A549 (cell line): Measurements from ENCODE around the gene CNTN5. TPM values are rescaled to one million over a fixed set of nuclear protein-coding genes. Genes with fewer than 3 reads are reported as not detected.

Experiments
- ATAC-seq, 2 experiments: fragments of 200-7000 bp in 1 of 2; fragments of >200 bp in 1 of 2; cut with Nextera tagmentation in 1 of 2; cut with Tn5 transposase in 1 of 2; 3 replicates each; pipeline versions ENCODE4 v1.8.0 to v1.9.1; 2018 to 2020; ENCODE audit warnings: mild to moderate bottlenecking in 1 of 2, moderate library complexity in 1 of 2
- CTCF ChIA-PET: fragments of 300-600 bp; sonication (Branson Sonifier 250); formaldehyde crosslinking; extraction: SDS; loops from one replicate; lab custom pipeline; 2021; ENCODE audit warnings: antibody characterized with exemption, inconsistent platforms; lab: Yijun Ruan, JAX
- POLR2A ChIA-PET: fragments of 350-600 bp; formaldehyde crosslinking; extraction: SDS; loops from one replicate; lab custom pipeline; 2021; ENCODE audit warnings: antibody characterized with exemption, inconsistent platforms; lab: Yijun Ruan, JAX
- DNase-seq, 2 experiments: peaks; one replicate each; pipeline versions ENCODE4 v3.0.0 to v3.0.0-alpha.2; 2011 to 2016; ENCODE audit warnings: low read depth in 1 of 2, low spot score in 1 of 2
- FAIRE-seq: peaks from 2 replicates; lab custom pipeline; 2011; peaks lifted over from hg19 to GRCh38; lab: Jason Lieb, UNC
- H3K27ac ChIP-seq, 2 experiments: fragments of >200 bp; sonication (Bioruptor Twin); formaldehyde crosslinking; 3 replicates each; pipeline ENCODE4 v1.5.1; 2016 to 2017
- H3K4me1 ChIP-seq: fragments of >200 bp; sonication (Bioruptor Twin); formaldehyde crosslinking; 3 replicates; pipeline ENCODE4 v1.6.1; 2016
- H3K4me2 ChIP-seq: fragments of >200 bp; sonication (Bioruptor Twin); formaldehyde crosslinking; 3 replicates; pipeline ENCODE4 v1.6.1; 2016
- H3K4me3 ChIP-seq: fragments of >200 bp; sonication (Bioruptor Twin); formaldehyde crosslinking; 3 replicates; pipeline ENCODE4 v1.5.1; 2016
- H3K9me3 ChIP-seq: fragments of >200 bp; sonication (Bioruptor Twin); formaldehyde crosslinking; 3 replicates; pipeline ENCODE4 v1.6.1; 2016
- BHLHE40 ChIP-seq: IDR thresholded peaks from 2 replicates; pipeline ENCODE4 v1.6.1; 2012; ENCODE audit warnings: low read depth, low read length, inconsistent platforms
- CBX2 ChIP-seq: fragments of 200-600 bp; sonication (generic); IDR thresholded peaks from 2 replicates; pipeline ENCODE4 v1.6.1; 2016; ENCODE audit warnings: low read depth, mild to moderate bottlenecking, borderline replicate concordance
- EHMT2 ChIP-seq: fragments of 200-600 bp; sonication (generic); IDR thresholded peaks from 2 replicates; pipeline ENCODE4 v1.6.1; 2016; ENCODE audit warnings: antibody characterized with exemption, low read depth, mild to moderate bottlenecking, moderate library complexity
- EP300 ChIP-seq, 2 experiments: fragments of >200 bp; sonication (Bioruptor Twin); formaldehyde crosslinking; IDR thresholded peaks; 2 replicates in 1 of 2; 3 replicates in 1 of 2; pipeline ENCODE4 v1.6.1; 2016 to 2017
- ESRRA ChIP-seq: fragments of 150-350 bp; IDR thresholded peaks from 2 replicates; pipeline ENCODE4 v1.6.1; 2014; ENCODE audit warnings: mild to moderate bottlenecking, low read length, borderline replicate concordance
- FOXS1 ChIP-seq: fragments of 250-450 bp; sonication (Bioruptor Pico); IDR thresholded peaks from 2 replicates; pipeline ENCODE4 v1.5.0; 2020; ENCODE audit warnings: mild to moderate bottlenecking, moderate library complexity
- HEYL ChIP-seq: fragments of 250-450 bp; sonication (Bioruptor Pico); IDR thresholded peaks from 2 replicates; pipeline ENCODE4 v1.8.0; 2021; ENCODE audit warnings: mild to moderate bottlenecking, moderate library complexity
- HOXA7 ChIP-seq: fragments of 250-450 bp; sonication (Bioruptor Pico); IDR thresholded peaks from 2 replicates; pipeline ENCODE4 v1.5.0; 2020; ENCODE audit warnings: mild to moderate bottlenecking, moderate library complexity
- JUNB ChIP-seq: fragments of >200 bp; sonication (Bioruptor Twin); formaldehyde crosslinking; IDR thresholded peaks from 2 replicates; pipeline ENCODE4 v1.6.1; 2016
- KDM5A ChIP-seq: fragments of 200-600 bp; sonication (generic); IDR thresholded peaks from 2 replicates; pipeline ENCODE4 v1.6.1; 2016; ENCODE audit warnings: antibody characterized with exemption, mild to moderate bottlenecking
- MAFK ChIP-seq: fragments of 450-650 bp; IDR thresholded peaks from 2 replicates; pipeline ENCODE4 v1.6.1; 2014; ENCODE audit not compliant: partially characterized antibody
- MYC ChIP-seq: IDR thresholded peaks from 2 replicates; pipeline ENCODE4 v1.6.1; 2012; ENCODE audit warnings: mild to moderate bottlenecking, inconsistent platforms, low read length, improper control_type of control experiment, borderline replicate concordance
- NFE2L2 ChIP-seq: fragments of 150-350 bp; conservative IDR thresholded peaks from 2 replicates; pipeline ENCODE4 v1.6.1; 2014; ENCODE audit warnings: low read length
- NR3C1 ChIP-seq: fragments of >200 bp; sonication (Bioruptor Twin); formaldehyde crosslinking; IDR thresholded peaks from 3 replicates; pipeline ENCODE4 v1.6.1; 2017
- POLR2A ChIP-seq: IDR thresholded peaks from 2 replicates; pipeline ENCODE4 v1.6.1; 2012; ENCODE audit warnings: mild to moderate bottlenecking, low read length
- POLR2AphosphoS2 ChIP-seq: conservative IDR thresholded peaks from 2 replicates; pipeline ENCODE4 v1.6.1; 2012; ENCODE audit warnings: low read length, improper control_type of control experiment, inconsistent platforms
- RAD21 ChIP-seq, 2 experiments: fragments of >200 bp in 1 of 2; sonication (Bioruptor Twin) in 1 of 2; formaldehyde crosslinking in 1 of 2; IDR thresholded peaks in 1 of 2; conservative IDR thresholded peaks in 1 of 2; 2 replicates in 1 of 2; 3 replicates in 1 of 2; pipeline ENCODE4 v1.6.1; 2012 to 2018; ENCODE audit warnings: inconsistent platforms in 1 of 2
- RFX5 ChIP-seq: fragments of 450-650 bp; IDR thresholded peaks from 2 replicates; pipeline ENCODE4 v1.7.1; 2014; ENCODE audit warnings: antibody characterized with exemption, mild to moderate bottlenecking, moderate library complexity
- RNF2 ChIP-seq: fragments of 200-600 bp; sonication (generic); IDR thresholded peaks from 2 replicates; pipeline ENCODE4 v1.6.1; 2016; ENCODE audit warnings: low read depth, mild to moderate bottlenecking, antibody characterized with exemption, moderate library complexity, borderline replicate concordance
- SMC3 ChIP-seq: fragments of >200 bp; sonication (Bioruptor Twin); formaldehyde crosslinking; IDR thresholded peaks from 3 replicates; pipeline ENCODE4 v1.6.1; 2018; ENCODE audit warnings: inconsistent platforms
- TP53 ChIP-seq: fragments of 250-450 bp; sonication (Bioruptor Pico); IDR thresholded peaks from 2 replicates; pipeline ENCODE4 v1.5.0; 2021; ENCODE audit warnings: mild to moderate bottlenecking, moderate library complexity
- USF2 ChIP-seq: fragments of 450-650 bp; IDR thresholded peaks from 2 replicates; pipeline ENCODE4 v1.6.1; 2014; ENCODE audit warnings: antibody characterized with exemption
- ZC3H11A ChIP-seq: fragments of 450-650 bp; IDR thresholded peaks from 2 replicates; pipeline ENCODE4 v1.6.1; 2014; ENCODE audit warnings: antibody characterized with exemption, mild to moderate bottlenecking
- ZSCAN20 ChIP-seq: fragments of 250-450 bp; sonication (Bioruptor Pico); IDR thresholded peaks from 2 replicates; pipeline ENCODE4 v1.8.0; 2022; ENCODE audit warnings: mild to moderate bottlenecking, moderate library complexity
- WGBS: methylation state at CpG from one replicate; pipeline ENCODE4 v1.1.6; 2017; ENCODE audit errors: missing lambda C conversion rate; 5-methylcytosine and 5-hydroxymethylcytosine counted together
- polyA plus RNA-seq, 4 experiments: library from polyadenylated mRNA; depleted of rRNA in 3 of 4; stranded (reverse); fragments of >200 nt; fragmentation: RNase III in 1 of 4; extraction: RNeasy Plus Mini Kit Qiagen cat#74134 plus additional on column Dnase treatment in 1 of 4; gene quantifications; 2 replicates in 3 of 4; 3 replicates in 1 of 4; pipeline ENCODE4 v1.2.3, GENCODE V29; 2011 to 2017
- TF ChIP-seq, protein P1 (sequence below): fragments of 250-450 bp; sonication (Bioruptor Pico); IDR thresholded peaks from 2 replicates; pipeline ENCODE4 v1.5.0; 2021; ENCODE audit warnings: mild to moderate bottlenecking, moderate library complexity, borderline replicate concordance
- TF ChIP-seq, protein P2 (sequence below): fragments of 250-450 bp; sonication (Bioruptor Pico); IDR thresholded peaks from 2 replicates; pipeline ENCODE4 v1.5.0; 2020; ENCODE audit warnings: low read depth, mild to moderate bottlenecking, moderate library complexity
- TF ChIP-seq, protein P3 (sequence below): IDR thresholded peaks from 2 replicates; pipeline ENCODE4 v1.6.1; 2012
- TF ChIP-seq, protein P4 (sequence below): fragments of >200 bp; sonication (Bioruptor Twin); formaldehyde crosslinking; IDR thresholded peaks from 3 replicates; pipeline ENCODE4 v1.5.1; 2016
- TF ChIP-seq, protein P5 (sequence below): IDR thresholded peaks from 2 replicates; pipeline ENCODE4 v1.6.1; 2012

CNTN5 gene
- polyA plus RNA-seq, 2 of the 4 experiments (the other 2 are of a cell fraction), result 0.08 TPM; not detected in 1

GRCh38 chr11:99865951-99866350 is 845.2 kb downstream of the CNTN5 start:
- 0% methylated on average over 2 of the region's 2 CpGs for WGBS
- CTCF ChIA-PET, result no interaction called here
- no peak for ATAC-seq

DNA sequence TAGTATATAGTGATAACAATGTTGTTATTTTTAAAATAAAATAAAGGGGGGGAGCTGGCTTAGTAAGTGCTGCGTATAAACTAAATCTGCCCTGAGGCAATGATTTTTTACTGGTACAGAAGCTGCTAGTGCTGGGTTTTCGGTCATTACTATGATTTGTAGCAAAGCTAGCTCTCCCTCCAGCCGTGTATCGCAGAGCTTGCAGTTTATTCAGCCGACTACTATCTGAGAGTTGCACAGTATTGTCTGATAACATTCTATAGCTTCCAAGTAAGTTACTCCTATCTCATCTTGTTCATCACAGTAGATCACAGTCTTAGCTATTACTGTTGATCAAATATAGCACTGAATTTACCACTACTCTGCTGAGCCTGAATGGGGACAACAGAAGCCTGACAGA is 860.9 kb downstream of the CNTN5 start:
- H3K4me2 ChIP-seq, result no peak overlapping the region
- CTCF ChIA-PET, result no interaction called here
- ATAC-seq, result no peak
- no peak overlapping the region for H3K27ac ChIP-seq
- FAIRE-seq, result no peak
- WGBS, result 44% methylated on average over 5 of the region's 5 CpGs
- DNase-seq, result no peak
- no peak overlapping the region for H3K4me3 ChIP-seq
- TF ChIP-seq, protein P1, sequence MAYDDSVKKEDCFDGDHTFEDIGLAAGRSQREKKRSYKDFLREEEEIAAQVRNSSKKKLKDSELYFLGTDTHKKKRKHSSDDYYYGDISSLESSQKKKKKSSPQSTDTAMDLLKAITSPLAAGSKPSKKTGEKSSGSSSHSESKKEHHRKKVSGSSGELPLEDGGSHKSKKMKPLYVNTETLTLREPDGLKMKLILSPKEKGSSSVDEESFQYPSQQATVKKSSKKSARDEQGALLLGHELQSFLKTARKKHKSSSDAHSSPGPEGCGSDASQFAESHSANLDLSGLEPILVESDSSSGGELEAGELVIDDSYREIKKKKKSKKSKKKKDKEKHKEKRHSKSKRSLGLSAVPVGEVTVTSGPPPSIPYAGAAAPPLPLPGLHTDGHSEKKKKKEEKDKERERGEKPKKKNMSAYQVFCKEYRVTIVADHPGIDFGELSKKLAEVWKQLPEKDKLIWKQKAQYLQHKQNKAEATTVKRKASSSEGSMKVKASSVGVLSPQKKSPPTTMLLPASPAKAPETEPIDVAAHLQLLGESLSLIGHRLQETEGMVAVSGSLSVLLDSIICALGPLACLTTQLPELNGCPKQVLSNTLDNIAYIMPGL (CRISPR knock-in tag), result no peak
- TF ChIP-seq ZSCAN20, result no peak
- no peak for TF ChIP-seq EHMT2
- TF ChIP-seq, protein P2, sequence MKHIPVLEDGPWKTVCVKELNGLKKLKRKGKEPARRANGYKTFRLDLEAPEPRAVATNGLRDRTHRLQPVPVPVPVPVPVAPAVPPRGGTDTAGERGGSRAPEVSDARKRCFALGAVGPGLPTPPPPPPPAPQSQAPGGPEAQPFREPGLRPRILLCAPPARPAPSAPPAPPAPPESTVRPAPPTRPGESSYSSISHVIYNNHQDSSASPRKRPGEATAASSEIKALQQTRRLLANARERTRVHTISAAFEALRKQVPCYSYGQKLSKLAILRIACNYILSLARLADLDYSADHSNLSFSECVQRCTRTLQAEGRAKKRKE (CRISPR knock-in tag), result no peak
- TF ChIP-seq ZC3H11A, result no peak
- TF ChIP-seq HOXA7 (CRISPR knock-in tag), result no peak
- no peak for TF ChIP-seq BHLHE40
- no peak for TF ChIP-seq KDM5A
- no peak for TF ChIP-seq EP300 (IDR thresholded peaks at IDR 0.05)
- no peak for TF ChIP-seq POLR2A
- no peak for TF ChIP-seq USF2
- no peak for TF ChIP-seq MAFK
- TF ChIP-seq NFE2L2, result no peak
- TF ChIP-seq NR3C1, result no peak
- no peak for TF ChIP-seq RAD21 (conservative IDR thresholded peaks at IDR 0.05 in 1 of 2, IDR thresholded peaks at IDR 0.05 in 1 of 2)
- TF ChIP-seq POLR2AphosphoS2, result no peak
- TF ChIP-seq FOXS1, result no peak
- H3K4me1 ChIP-seq, result no peaks in the 10 kb centered on the region
- POLR2A ChIA-PET, result no interaction called here
- H3K9me3 ChIP-seq, result no peaks in the 10 kb centered on the region

More at GRCh38 chr11:99865951-99866350, 845.2 kb downstream of the CNTN5 start:
- POLR2A ChIA-PET, result no interaction called here
- no peak for FAIRE-seq
- no peaks in the 10 kb centered on the region for H3K4me1 ChIP-seq
- H3K4me2 ChIP-seq, result no peak overlapping the region
- no peak for DNase-seq
- TF ChIP-seq RNF2 (no peak), SMC3 (no peak), JUNB (no peak), RFX5 (no peak), RAD21 (conservative IDR thresholded peaks at IDR 0.05 in 1 of 2, IDR thresholded peaks at IDR 0.05 in 1 of 2) (no peak), NFE2L2 (no peak), BHLHE40 (no peak), ESRRA (no peak), FOXS1 (no peak), TP53 (no peak), HEYL (CRISPR knock-in tag) (no peak), MYC (no peak), KDM5A (no peak), CBX2 (no peak)
- TF ChIP-seq, protein P2 (CRISPR knock-in tag), result no peak
- TF ChIP-seq, protein P3, sequence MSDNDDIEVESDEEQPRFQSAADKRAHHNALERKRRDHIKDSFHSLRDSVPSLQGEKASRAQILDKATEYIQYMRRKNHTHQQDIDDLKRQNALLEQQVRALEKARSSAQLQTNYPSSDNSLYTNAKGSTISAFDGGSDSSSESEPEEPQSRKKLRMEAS, result no peak
- TF ChIP-seq, protein P4, sequence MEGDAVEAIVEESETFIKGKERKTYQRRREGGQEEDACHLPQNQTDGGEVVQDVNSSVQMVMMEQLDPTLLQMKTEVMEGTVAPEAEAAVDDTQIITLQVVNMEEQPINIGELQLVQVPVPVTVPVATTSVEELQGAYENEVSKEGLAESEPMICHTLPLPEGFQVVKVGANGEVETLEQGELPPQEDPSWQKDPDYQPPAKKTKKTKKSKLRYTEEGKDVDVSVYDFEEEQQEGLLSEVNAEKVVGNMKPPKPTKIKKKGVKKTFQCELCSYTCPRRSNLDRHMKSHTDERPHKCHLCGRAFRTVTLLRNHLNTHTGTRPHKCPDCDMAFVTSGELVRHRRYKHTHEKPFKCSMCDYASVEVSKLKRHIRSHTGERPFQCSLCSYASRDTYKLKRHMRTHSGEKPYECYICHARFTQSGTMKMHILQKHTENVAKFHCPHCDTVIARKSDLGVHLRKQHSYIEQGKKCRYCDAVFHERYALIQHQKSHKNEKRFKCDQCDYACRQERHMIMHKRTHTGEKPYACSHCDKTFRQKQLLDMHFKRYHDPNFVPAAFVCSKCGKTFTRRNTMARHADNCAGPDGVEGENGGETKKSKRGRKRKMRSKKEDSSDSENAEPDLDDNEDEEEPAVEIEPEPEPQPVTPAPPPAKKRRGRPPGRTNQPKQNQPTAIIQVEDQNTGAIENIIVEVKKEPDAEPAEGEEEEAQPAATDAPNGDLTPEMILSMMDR, result no peak
- TF ChIP-seq, protein P5, sequence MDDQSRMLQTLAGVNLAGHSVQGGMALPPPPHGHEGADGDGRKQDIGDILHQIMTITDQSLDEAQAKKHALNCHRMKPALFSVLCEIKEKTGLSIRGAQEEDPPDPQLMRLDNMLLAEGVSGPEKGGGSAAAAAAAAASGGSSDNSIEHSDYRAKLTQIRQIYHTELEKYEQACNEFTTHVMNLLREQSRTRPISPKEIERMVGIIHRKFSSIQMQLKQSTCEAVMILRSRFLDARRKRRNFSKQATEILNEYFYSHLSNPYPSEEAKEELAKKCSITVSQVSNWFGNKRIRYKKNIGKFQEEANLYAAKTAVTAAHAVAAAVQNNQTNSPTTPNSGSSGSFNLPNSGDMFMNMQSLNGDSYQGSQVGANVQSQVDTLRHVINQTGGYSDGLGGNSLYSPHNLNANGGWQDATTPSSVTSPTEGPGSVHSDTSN, result no peak
- no peak overlapping the region for H3K4me3 ChIP-seq
- H3K9me3 ChIP-seq, result no peaks in the 10 kb centered on the region
- no peak overlapping the region for H3K27ac ChIP-seq
